HEK293T (cell line): Measurements from ENCODE around the gene ZDHHC11.
"Not testable (repeated sequence)": the region's sequence is repeated elsewhere in the genome, so short reads cannot be mapped to it uniquely, and the experiment has no call there.

Source experiments
- CTCF ChIA-PET: fragments of 350-600 bp; formaldehyde crosslinking; extraction: SDS; loops from one replicate; lab custom pipeline; 2021; ENCODE audit warnings: antibody characterized with exemption, inconsistent platforms; lab: Yijun Ruan, JAX
- POLR2A ChIA-PET: fragments of 350-600 bp; formaldehyde crosslinking; extraction: SDS; loops from one replicate; lab custom pipeline; 2020; ENCODE audit warnings: antibody characterized with exemption, inconsistent platforms; lab: Yijun Ruan, JAX
- DNase-seq: peaks from one replicate; pipeline ENCODE4 v3.0.0; 2012; ENCODE audit warnings: mixed read lengths; ENCODE audit errors: extremely low spot score
- ARNT ChIP-seq: fragments of 450-650 bp; IDR thresholded peaks from 2 replicates; pipeline ENCODE4 v1.6.1; 2017; ENCODE audit warnings: mild to moderate bottlenecking
- BHLHE40 ChIP-seq: fragments of 450-650 bp; IDR thresholded peaks from 2 replicates; pipeline ENCODE4 v1.6.1; 2016; ENCODE audit warnings: mild to moderate bottlenecking, moderate library complexity, borderline replicate concordance
- CTBP1 ChIP-seq: fragments of 450-650 bp; IDR thresholded peaks from 2 replicates; pipeline ENCODE4 v1.6.1; 2016; ENCODE audit warnings: borderline replicate concordance
- ELF4 ChIP-seq: fragments of 450-650 bp; IDR thresholded peaks from 2 replicates; pipeline ENCODE4 v1.6.1; 2017; ENCODE audit warnings: antibody characterized with exemption
- FOXA1 ChIP-seq: fragments of 450-650 bp; IDR thresholded peaks from 2 replicates; pipeline ENCODE4 v1.6.1; 2016; ENCODE audit warnings: mild to moderate bottlenecking
- FOXK2 ChIP-seq: fragments of 450-650 bp; IDR thresholded peaks from 2 replicates; pipeline ENCODE4 v1.6.1; 2016; ENCODE audit warnings: mild to moderate bottlenecking
- FOXM1 ChIP-seq: fragments of 450-650 bp; IDR thresholded peaks from 2 replicates; pipeline ENCODE4 v1.6.1; 2017; ENCODE audit warnings: mild to moderate bottlenecking, borderline replicate concordance
- HDGF ChIP-seq: fragments of 450-650 bp; IDR thresholded peaks from 2 replicates; pipeline ENCODE4 v1.6.1; 2017; ENCODE audit warnings: antibody characterized with exemption, borderline replicate concordance
- L3MBTL2 ChIP-seq: fragments of 450-650 bp; conservative IDR thresholded peaks from 2 replicates; pipeline ENCODE4 v1.6.1; 2016; ENCODE audit warnings: mild to moderate bottlenecking
- LEF1 ChIP-seq: fragments of 450-650 bp; IDR thresholded peaks from 2 replicates; pipeline ENCODE4 v1.6.1; 2017; ENCODE audit warnings: mild to moderate bottlenecking, borderline replicate concordance
- NFRKB ChIP-seq: fragments of 450-650 bp; IDR thresholded peaks from 2 replicates; pipeline ENCODE4 v1.6.1; 2016; ENCODE audit warnings: mild to moderate bottlenecking, moderate library complexity
- SP1 ChIP-seq: fragments of 450-650 bp; IDR thresholded peaks from 2 replicates; pipeline ENCODE4 v1.6.1; 2017
- SUZ12 ChIP-seq: fragments of 450-650 bp; IDR thresholded peaks from 2 replicates; pipeline ENCODE4 v1.6.1; 2016; ENCODE audit warnings: mild to moderate bottlenecking
- TARDBP ChIP-seq: fragments of 450-650 bp; IDR thresholded peaks from 2 replicates; pipeline ENCODE4 v1.6.1; 2016
- ZNF384 ChIP-seq: fragments of 450-650 bp; IDR thresholded peaks from 2 replicates; pipeline ENCODE4 v1.6.1; 2016
- TF ChIP-seq, protein P1 (sequence below): fragments of 450-650 bp; IDR thresholded peaks from 2 replicates; pipeline ENCODE4 v1.6.1; 2016

Gene ZDHHC11

GRCh38 chr5:752532-753115, 98.2 kb downstream of the ZDHHC11 start:
- DNase-seq, CTCF ChIA-PET: not testable (repeated sequence)

DNA sequence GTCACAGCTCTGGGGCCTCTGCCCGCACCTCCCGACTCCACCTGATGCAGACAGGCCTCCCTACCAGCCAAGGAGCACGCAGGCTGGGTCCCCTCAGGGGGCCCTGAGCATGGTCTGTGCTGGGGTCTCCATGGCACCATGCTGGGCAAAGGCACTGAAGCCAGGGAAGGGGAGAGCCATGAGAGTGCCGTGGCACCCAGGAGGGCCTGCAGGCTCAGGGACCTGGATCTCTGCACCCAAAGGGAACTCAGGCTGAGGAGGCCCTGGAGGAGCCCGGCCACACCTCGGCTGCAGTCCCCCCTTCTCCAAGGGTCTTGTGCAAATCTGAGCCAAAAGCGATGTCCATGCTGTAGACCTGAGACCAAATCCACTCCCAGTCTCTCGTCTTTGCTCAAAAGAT, 98.8 kb downstream of the ZDHHC11 start:
- POLR2A ChIA-PET, CTCF ChIA-PET, DNase-seq: not testable (repeated sequence)

More at GRCh38 chr5:752532-753115, 98.2 kb downstream of the ZDHHC11 start:
- POLR2A ChIA-PET = not testable (repeated sequence)

DNA sequence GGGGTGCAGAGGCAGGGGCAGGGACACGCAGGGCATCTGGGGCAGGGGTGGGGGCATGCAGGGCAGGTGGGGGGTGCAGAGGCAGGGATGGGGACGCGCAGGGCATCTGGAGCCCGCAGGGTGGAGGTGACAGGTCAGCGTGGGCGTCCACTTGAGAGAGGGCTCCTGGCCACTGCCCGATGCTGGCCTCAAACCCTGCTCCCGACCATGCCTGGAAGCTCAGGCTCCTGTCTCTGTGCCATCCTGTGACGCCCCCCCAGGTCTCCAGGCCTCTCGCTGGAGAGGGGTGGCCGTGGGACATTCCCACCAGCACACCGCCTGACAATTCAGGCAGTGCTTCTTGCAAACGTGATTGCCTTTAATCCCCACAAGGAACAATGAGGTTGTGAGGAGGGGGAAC, 99.3 kb downstream of the ZDHHC11 start:
- no peak for DNase-seq
- POLR2A ChIA-PET = no interaction called here
- CTCF ChIA-PET = no interaction called here
- no peak for TF ChIP-seq NFRKB
- TF ChIP-seq, protein P1, sequence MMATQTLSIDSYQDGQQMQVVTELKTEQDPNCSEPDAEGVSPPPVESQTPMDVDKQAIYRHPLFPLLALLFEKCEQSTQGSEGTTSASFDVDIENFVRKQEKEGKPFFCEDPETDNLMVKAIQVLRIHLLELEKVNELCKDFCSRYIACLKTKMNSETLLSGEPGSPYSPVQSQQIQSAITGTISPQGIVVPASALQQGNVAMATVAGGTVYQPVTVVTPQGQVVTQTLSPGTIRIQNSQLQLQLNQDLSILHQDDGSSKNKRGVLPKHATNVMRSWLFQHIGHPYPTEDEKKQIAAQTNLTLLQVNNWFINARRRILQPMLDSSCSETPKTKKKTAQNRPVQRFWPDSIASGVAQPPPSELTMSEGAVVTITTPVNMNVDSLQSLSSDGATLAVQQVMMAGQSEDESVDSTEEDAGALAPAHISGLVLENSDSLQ = no peak
- TF ChIP-seq L3MBTL2 = no peak
- TF ChIP-seq FOXM1 = no peak
- no peak for TF ChIP-seq ELF4
- TF ChIP-seq HDGF = no peak
- TF ChIP-seq LEF1 = no peak
- no peak for TF ChIP-seq CTBP1
- no peak for TF ChIP-seq FOXK2
- no peak for TF ChIP-seq SP1
- TF ChIP-seq SUZ12 = no peak
- TF ChIP-seq ARNT = no peak
- TF ChIP-seq FOXA1 = no peak
- no peak for TF ChIP-seq BHLHE40
- TF ChIP-seq TARDBP = no peak
- TF ChIP-seq ZNF384 = no peak

DNA sequence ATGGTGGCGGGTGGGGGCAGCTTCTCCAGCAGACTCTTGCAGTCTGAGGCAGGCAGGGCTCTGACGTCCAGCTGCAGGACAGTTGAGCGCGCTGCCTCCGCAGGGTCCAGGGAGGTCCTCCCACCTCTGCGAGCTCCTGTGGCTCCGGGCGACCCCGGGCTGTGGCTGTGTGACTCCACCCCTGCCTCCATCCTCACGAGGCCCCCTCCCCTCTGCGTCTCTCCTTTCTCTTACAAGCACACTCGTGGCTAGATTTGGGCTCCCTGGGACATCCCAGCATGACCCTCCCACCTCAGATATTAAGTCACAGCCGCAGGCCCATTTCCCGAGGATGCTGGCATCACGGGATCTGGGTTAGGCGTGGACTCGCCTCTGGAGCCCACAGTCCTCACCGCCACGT, 100.6 kb downstream of the ZDHHC11 start:
- DNase-seq, CTCF ChIA-PET, POLR2A ChIA-PET: not testable (repeated sequence)

- TF ChIP-seq SUZ12 = no peak
- TF ChIP-seq FOXA1 = no peak
- TF ChIP-seq ARNT = no peak
- TF ChIP-seq HDGF = no peak
- TF ChIP-seq SP1 = no peak
- no peak for TF ChIP-seq BHLHE40
- no peak for TF ChIP-seq FOXK2
- no peak for TF ChIP-seq FOXM1
- no peak for TF ChIP-seq TARDBP
- TF ChIP-seq NFRKB = no peak
- no peak for TF ChIP-seq L3MBTL2
- no peak for TF ChIP-seq LEF1
- no peak for TF ChIP-seq CTBP1
- TF ChIP-seq, protein P1 = no peak
- no peak for TF ChIP-seq ELF4
- no peak for TF ChIP-seq ZNF384
- no peak for DNase-seq
- ChIA-PET CTCF (no interaction called here), POLR2A (no interaction called here)
Observed at GRCh38 chr5:749101-749670, 101.6 kb downstream of the ZDHHC11 start.

DNA sequence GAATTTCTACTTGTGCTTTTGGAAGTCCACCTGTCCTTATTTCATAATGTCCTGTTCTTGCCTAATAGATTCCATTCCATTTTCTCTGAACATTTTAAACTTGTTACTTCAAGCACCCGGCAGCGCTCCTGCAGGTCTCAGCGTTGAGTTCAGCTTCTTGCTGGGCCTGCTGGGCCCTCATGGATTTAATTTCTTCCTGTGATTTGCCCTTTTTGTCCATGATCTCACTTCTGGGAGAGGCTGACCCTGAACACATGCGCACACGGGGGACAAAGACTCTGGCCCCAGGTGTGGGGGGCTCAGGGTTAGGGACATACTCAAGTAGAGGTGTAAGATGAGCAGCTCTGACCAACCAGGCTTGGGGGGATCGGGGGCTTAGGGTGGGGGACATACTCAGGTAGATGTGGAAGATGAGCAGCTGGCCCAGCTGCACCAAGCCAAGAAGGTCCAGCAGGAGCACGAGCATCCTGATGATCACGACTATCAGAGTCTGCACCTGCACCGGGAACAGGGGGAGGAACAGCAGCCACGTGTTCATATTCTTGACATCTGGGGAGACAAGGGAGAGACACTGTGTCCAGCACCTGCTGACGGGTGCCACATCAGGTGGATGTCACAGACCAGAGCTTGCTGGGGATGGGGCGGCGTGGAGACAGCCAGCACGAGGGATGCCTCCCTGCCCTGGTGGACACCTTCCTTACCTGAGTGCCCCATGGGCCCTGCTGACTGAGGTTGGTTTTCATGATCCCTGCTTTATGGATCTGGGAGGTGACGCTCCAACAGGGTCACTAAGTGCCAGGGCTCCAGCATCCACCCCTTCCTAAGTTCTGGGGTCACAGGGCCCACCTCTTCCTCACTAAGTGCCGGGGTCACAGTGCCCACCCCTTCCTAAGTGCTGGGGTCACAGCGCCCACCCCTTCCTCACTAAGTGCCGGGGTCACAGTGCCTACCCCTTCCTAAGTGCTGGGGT, 102.5 kb downstream of the ZDHHC11 start:
- POLR2A ChIA-PET, CTCF ChIA-PET, DNase-seq: not testable (repeated sequence)

GRCh38 chr5:747303-747844, 103.4 kb downstream of the ZDHHC11 start:
- POLR2A ChIA-PET, DNase-seq, CTCF ChIA-PET: not testable (repeated sequence)

- POLR2A ChIA-PET = no interaction called here
- DNase-seq = no peak
- TF ChIP-seq SUZ12 (no peak), CTBP1 (no peak), BHLHE40 (no peak), FOXM1 (no peak), LEF1 (no peak), NFRKB (no peak), FOXK2 (no peak)
- CTCF ChIA-PET = no interaction called here
Observed at GRCh38 chr5:746258-746761, 104.5 kb downstream of the ZDHHC11 start.
